Neural progenitor cell (in vitro differentiated cells): ENCODE data around the gene TNRC6C.

Experiments
- CTCF ChIP-seq: fragments of 200-600 bp; sonication (generic); IDR thresholded peaks from 2 replicates; pipeline ENCODE4 v1.5.1; 2017; ENCODE audit warnings: antibody characterized with exemption, mild to moderate bottlenecking
- EZH2 ChIP-seq: fragments of 200-600 bp; sonication (generic); IDR thresholded peaks from 2 replicates; pipeline ENCODE4 v1.6.1; 2017; ENCODE audit warnings: antibody characterized with exemption, mild to moderate bottlenecking, moderate library complexity
- EZH2phosphoT487 ChIP-seq: fragments of 200-600 bp; sonication (generic); IDR thresholded peaks from 2 replicates; pipeline ENCODE4 v1.6.1; 2017; ENCODE audit warnings: antibody characterized with exemption

DNA sequence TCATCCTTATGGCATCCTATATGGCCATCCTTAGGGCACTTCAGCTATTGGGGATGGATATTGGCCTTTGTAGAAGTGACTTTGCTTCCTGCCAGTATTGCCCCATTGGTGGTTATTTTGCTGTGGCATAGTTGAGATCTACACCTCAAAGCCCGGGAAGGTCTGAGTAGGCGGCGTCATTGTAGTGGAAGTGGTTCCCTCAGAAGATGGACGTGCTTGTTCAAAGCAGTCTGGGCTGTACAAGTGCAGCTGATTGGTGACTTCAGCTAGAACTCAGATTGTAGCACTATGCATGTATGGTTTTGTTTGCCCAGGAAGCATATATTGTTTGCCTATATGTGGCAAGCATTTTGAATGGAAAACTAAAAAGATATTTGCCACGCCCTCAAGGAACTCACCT is 86.8 kb downstream of the TNRC6C start:
- TF ChIP-seq CTCF (no peak), EZH2 (no peak), EZH2phosphoT487 (no peak)
